Measurements from ENCODE around the gene GPR6.

- TF ChIP-seq CTCF (IDR thresholded peaks at IDR 0.05; ENCODE audit: extremely low read depth in 1 of 2, insufficient read depth in 1 of 2, low read depth in 1 of 2, low read length in 2 of 2) (no peak), POLR2A (IDR thresholded peaks at IDR 0.05; ENCODE audit: low read depth, low read length) (no peak)
These were observed 35.3 kb downstream of the GPR6 start for GRCh38 chr6:110013386-110013785.
